GM10248 (cell line): Measurements from ENCODE around the gene LILRA5.

Source experiments
- CTCF ChIA-PET: fragments of 300-600 bp; sonication (Branson Sonifier 250); formaldehyde crosslinking; extraction: SDS; loops from one replicate; lab custom pipeline; 2021; ENCODE audit warnings: antibody characterized with exemption; lab: Yijun Ruan, JAX
- POLR2A ChIA-PET: fragments of 350-650 bp; sonication (Branson Sonifier 250); formaldehyde crosslinking; extraction: SDS; loops from one replicate; lab custom pipeline; 2020; ENCODE audit warnings: antibody characterized with exemption; lab: Yijun Ruan, JAX
- DNase-seq: peaks from one replicate; pipeline ENCODE4 v3.0.0; 2012; ENCODE audit errors: extremely low spot score
- TF ChIP-seq, protein P1 (sequence below): IDR thresholded peaks from 2 replicates; pipeline ENCODE4 v1.5.1; 2012; ENCODE audit warnings: mild to moderate bottlenecking, low read depth; ENCODE audit errors: extremely low read depth, missing control alignments, control extremely low read depth

LILRA5 gene

GRCh38 chr19:54317108-54317964, 4.4 kb upstream of the LILRA5 start:
- POLR2A ChIA-PET: no interaction called here
- no peak for DNase-seq
- TF ChIP-seq, protein P1, sequence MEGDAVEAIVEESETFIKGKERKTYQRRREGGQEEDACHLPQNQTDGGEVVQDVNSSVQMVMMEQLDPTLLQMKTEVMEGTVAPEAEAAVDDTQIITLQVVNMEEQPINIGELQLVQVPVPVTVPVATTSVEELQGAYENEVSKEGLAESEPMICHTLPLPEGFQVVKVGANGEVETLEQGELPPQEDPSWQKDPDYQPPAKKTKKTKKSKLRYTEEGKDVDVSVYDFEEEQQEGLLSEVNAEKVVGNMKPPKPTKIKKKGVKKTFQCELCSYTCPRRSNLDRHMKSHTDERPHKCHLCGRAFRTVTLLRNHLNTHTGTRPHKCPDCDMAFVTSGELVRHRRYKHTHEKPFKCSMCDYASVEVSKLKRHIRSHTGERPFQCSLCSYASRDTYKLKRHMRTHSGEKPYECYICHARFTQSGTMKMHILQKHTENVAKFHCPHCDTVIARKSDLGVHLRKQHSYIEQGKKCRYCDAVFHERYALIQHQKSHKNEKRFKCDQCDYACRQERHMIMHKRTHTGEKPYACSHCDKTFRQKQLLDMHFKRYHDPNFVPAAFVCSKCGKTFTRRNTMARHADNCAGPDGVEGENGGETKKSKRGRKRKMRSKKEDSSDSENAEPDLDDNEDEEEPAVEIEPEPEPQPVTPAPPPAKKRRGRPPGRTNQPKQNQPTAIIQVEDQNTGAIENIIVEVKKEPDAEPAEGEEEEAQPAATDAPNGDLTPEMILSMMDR: no peak
- CTCF ChIA-PET: interaction anchor here (0.9 to 1.7 kb wide), 3 partner anchors 9 to 73 kb away, joined by 3 to 6 read pairs (median 4); no protein-coding TSS in a partner anchor

DNA sequence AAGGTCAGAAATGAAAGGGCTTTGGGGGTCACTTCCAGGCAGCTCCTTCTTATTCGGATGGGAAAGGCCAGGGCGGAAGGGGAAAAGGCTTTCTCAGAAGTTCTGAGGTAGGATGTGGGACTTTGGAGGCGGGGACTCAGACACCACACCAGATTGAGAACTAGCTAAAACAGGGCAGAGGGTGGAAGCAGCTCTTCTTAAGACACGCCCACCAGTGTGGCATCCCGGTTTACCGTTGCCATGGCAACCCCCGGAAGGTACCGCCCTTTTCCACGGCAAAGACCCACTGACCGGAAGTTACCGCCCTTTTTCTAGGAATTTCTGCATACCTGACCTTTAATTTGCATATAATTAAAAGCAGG, 3.8 kb upstream of the LILRA5 start:
- ChIA-PET CTCF (interaction anchor here (0.9 to 1.7 kb wide), 3 partner anchors 10 to 74 kb away, joined by 3 to 6 read pairs (median 4); no protein-coding TSS in a partner anchor), POLR2A (no interaction called here)
- DNase-seq: no peak
- TF ChIP-seq, protein P1: no peak

DNA sequence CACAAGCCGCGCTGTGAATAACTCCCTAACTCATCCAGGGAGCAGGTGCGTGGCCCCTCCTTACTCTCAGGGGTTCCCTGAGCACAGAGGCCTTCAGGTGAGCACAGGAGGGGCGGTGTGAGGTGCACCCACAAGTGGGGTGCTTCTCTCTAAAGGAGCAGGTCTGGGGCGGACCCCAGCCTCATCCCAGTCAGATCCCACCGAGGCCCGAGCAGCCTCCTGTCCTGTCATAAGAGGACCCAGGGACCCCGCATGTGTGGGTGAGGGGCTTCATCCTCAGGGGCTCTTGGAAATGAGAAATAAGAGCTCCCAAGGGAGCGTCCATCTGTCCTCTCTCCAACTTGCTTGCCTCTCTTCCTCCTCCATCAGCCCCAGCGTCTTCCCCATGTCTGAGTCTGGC, 3.0 kb upstream of the LILRA5 start:
- no peak for DNase-seq
- TF ChIP-seq, protein P1: no peak
- CTCF ChIA-PET: interaction anchor here (0.9 to 1.4 kb wide), 2 partner anchors 10 to 75 kb away, joined by 3 to 6 read pairs; no protein-coding TSS in a partner anchor
- POLR2A ChIA-PET: no interaction called here

DNA sequence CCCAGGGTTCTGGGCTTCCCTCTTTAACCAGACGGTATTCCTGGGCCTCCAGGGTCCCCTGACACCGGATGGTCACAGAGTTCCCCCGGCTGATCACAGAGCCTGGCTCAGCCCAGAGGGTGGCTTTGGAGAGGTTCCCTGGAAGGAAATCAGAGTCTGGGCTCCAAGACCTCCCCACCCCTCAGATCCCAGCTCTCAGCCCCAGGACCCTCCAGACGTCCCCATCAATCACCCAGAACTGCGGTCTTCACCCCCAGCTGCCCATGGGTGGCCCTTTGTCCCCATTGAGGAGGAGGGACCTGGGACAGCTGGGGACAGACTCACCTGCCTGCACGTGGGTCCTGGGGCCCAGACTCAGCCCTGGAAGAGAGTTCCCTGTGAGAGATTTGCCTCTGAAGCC, 955 bp downstream of the LILRA5 start:
- TF ChIP-seq, protein P1: no peak
- DNase-seq: no peak
- CTCF ChIA-PET: no interaction called here
- POLR2A ChIA-PET: no interaction called here

GRCh38 chr19:54311486-54311885, 1.5 kb downstream of the LILRA5 start:
- TF ChIP-seq, protein P1: no peak
- DNase-seq: no peak
- CTCF ChIA-PET: interaction anchor here (0.8 to 1.2 kb wide), 3 partner anchors 13 to 80 kb away, joined by 3 to 4 read pairs (median 3); no protein-coding TSS in a partner anchor
- POLR2A ChIA-PET: no interaction called here

GRCh38 chr19:54310543-54310942, 2.4 kb downstream of the LILRA5 start:
- TF ChIP-seq, protein P1: no peak
- CTCF ChIA-PET: interaction anchor here (1.1 to 1.3 kb wide), 3 partner anchors 11 to 81 kb away, joined by 3 to 5 read pairs (median 4); no protein-coding TSS in a partner anchor
- POLR2A ChIA-PET: no interaction called here
- DNase-seq: no peak
